Smooth muscle cell (in vitro differentiated cells): ENCODE measurements around the gene GRIA4. TPM values are rescaled to one million over a fixed set of nuclear protein-coding genes. Genes with fewer than 3 reads are reported as not detected.

Experiments
- DNase-seq: peaks from one replicate; lab custom pipeline; 2025; ENCODE audit not compliant: unreplicated experiment; lab: John Stamatoyannopoulos, UW
- H2AFZ ChIP-seq: fragments of 200-600 bp; sonication (generic); 2 replicates; pipeline ENCODE4 v1.6.0; 2016; ENCODE audit warnings: antibody characterized with exemption, low read depth, mild to moderate bottlenecking
- H3F3A ChIP-seq: fragments of 200-600 bp; sonication (generic); 2 replicates; pipeline ENCODE4 v1.6.0; 2017; ENCODE audit warnings: antibody characterized with exemption, low read depth
- H3K27ac ChIP-seq: fragments of 200-600 bp; sonication (generic); 2 replicates; pipeline ENCODE4 v1.5.1; 2016; ENCODE audit warnings: low read depth, mild to moderate bottlenecking
- H3K27me3 ChIP-seq: fragments of 200-600 bp; sonication (generic); 2 replicates; pipeline ENCODE4 v1.6.1; 2016; ENCODE audit warnings: low read depth, mild to moderate bottlenecking
- H3K36me3 ChIP-seq: fragments of 200-600 bp; sonication (generic); 2 replicates; pipeline ENCODE4 v1.5.1; 2016; ENCODE audit warnings: low read depth
- H3K4me1 ChIP-seq: fragments of 200-600 bp; sonication (generic); 2 replicates; pipeline ENCODE4 v1.5.1; 2016; ENCODE audit warnings: low read depth
- H3K4me2 ChIP-seq: fragments of 200-600 bp; sonication (generic); 2 replicates; pipeline ENCODE4 v1.6.0; 2016; ENCODE audit warnings: mild to moderate bottlenecking
- H3K4me3 ChIP-seq: fragments of 200-600 bp; sonication (generic); 2 replicates; pipeline ENCODE4 v1.5.1; 2016; ENCODE audit warnings: mild to moderate bottlenecking
- H3K79me2 ChIP-seq: fragments of 200-600 bp; sonication (generic); 2 replicates; pipeline ENCODE4 v1.6.0; 2016; ENCODE audit warnings: low read depth, mild to moderate bottlenecking
- H3K9ac ChIP-seq: fragments of 200-600 bp; sonication (generic); 2 replicates; pipeline ENCODE4 v1.6.0; 2016; ENCODE audit warnings: low read depth
- H3K9me3 ChIP-seq: fragments of 200-600 bp; sonication (generic); replicated peaks from 2 replicates; pipeline ENCODE4 v1.5.1; 2016; ENCODE audit warnings: low read depth
- H4K20me1 ChIP-seq: fragments of 200-600 bp; sonication (generic); 2 replicates; pipeline ENCODE4 v1.6.0; 2016; ENCODE audit warnings: low read depth
- CTCF ChIP-seq: fragments of 200-600 bp; sonication (generic); IDR thresholded peaks from 2 replicates; pipeline ENCODE4 v1.5.1; 2017; ENCODE audit warnings: borderline replicate concordance, mild to moderate bottlenecking, antibody characterized with exemption; ENCODE audit not compliant: insufficient read depth, poor library complexity, severe bottlenecking
- WGBS: methylation state at CpG from one replicate; pipeline ENCODE4 v1.1.7; 2016; ENCODE audit warnings: low lambda C conversion rate; 5-methylcytosine and 5-hydroxymethylcytosine counted together
- polyA plus RNA-seq: library from polyadenylated mRNA; unstranded; fragments of >200 nt; fragmentation: Nextera tagmentation; extraction: Ambion mirVana; gene quantifications from 2 replicates; pipeline ENCODE4 v1.2.1, GENCODE V29; 2016
- total RNA-seq: library from RNA; depleted of rRNA; stranded (reverse); fragments of >200 nt; gene quantifications from 2 replicates; pipeline ENCODE4 v1.2.3, GENCODE V29; 2014

The GRIA4 gene
- total and polyA plus RNA-seq, 2 experiments from 2014 or later: 3.1 TPM; not detected in 1

GRCh38 chr11:105786741-105787140 is 176.9 kb downstream of the GRIA4 start:
- peaks cover 3% of the 10 kb centered on the region for H3K4me1 ChIP-seq
- H4K20me1 ChIP-seq: no peaks in the 10 kb centered on the region
- no peak overlapping the region for H2AFZ ChIP-seq
- no peak overlapping the region for H3K9ac ChIP-seq
- no peaks in the 10 kb centered on the region for H3K79me2 ChIP-seq
- H3K4me2 ChIP-seq: no peak overlapping the region
- DNase-seq: no peak
- no peaks in the 10 kb centered on the region for H3K36me3 ChIP-seq
- no peaks in the 10 kb centered on the region for H3K27me3 ChIP-seq
- H3K9me3 ChIP-seq: no peaks in the 10 kb centered on the region
- TF ChIP-seq CTCF: no peak
- WGBS: 86% methylated on average over 2 of the region's 2 CpGs
- H3K27ac ChIP-seq: no peak overlapping the region
- no peak overlapping the region for H3K4me3 ChIP-seq
- H3F3A ChIP-seq: no peaks in the 10 kb centered on the region

DNA sequence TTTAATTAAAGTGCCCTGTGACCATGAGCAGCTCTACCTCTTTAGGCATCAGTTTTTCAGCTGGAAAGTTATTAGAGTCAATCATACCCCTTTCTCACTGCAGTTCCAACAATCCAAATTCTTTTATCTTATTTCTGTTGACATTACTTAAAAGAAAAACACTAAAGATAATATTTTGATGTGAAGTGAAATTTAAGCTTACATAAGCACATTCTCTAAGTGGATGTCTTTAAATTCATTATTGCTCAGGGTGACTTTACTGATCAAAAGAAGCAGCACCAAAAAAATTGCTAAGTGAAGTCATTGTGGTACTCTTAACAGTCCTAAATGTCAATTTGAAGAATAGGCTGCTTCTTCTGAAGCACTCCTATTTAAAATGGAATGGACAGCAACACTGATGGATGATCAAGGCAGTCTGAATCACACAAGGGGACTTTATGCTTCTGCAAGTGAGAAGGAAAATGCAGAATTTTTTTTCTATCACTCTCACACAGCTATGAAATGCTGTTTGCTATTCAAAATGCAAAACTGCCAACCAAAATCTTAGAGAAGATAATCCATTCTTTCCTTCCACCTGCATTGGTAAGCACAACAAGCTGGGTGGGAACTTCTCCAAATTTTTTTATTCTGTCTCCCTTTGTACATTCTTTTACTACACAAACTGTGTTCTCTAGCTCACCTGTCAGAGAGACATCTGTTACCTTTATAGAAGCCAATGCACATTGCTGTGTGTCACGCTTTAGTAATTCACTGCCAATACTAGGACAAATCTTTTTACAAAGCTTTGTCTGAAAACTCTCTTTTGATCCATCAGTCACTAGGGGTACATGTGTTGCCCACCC is 179.9 kb downstream of the GRIA4 start:
- Histone ChIP-seq H3K27ac (no peak overlapping the region), H3K4me3 (no peak overlapping the region), H4K20me1 (no peaks in the 10 kb centered on the region), H3K4me1 (peaks cover 3% of the 10 kb centered on the region), H3K9ac (no peak overlapping the region), H3K9me3 (no peaks in the 10 kb centered on the region), H2AFZ (no peak overlapping the region), H3K4me2 (no peak overlapping the region), H3K36me3 (no peaks in the 10 kb centered on the region), H3K79me2 (no peaks in the 10 kb centered on the region), H3F3A (no peaks in the 10 kb centered on the region), H3K27me3 (no peaks in the 10 kb centered on the region)
- DNase-seq: no peak
- no peak for TF ChIP-seq CTCF
- 92% methylated on average over 1 of the region's 1 CpG for WGBS

GRCh38 chr11:105790840-105791239 is 181.0 kb downstream of the GRIA4 start:
- Histone ChIP-seq H4K20me1 (no peaks in the 10 kb centered on the region), H3K27ac (no peak overlapping the region)
- 68% methylated on average over 3 of the region's 3 CpGs for WGBS

More at GRCh38 chr11:105790840-105791239, 181.0 kb downstream of the GRIA4 start:
- no peak for DNase-seq
- H3K9me3 ChIP-seq: no peaks in the 10 kb centered on the region
- H3K9ac ChIP-seq: no peak overlapping the region
- no peak for TF ChIP-seq CTCF
- peaks cover 3% of the 10 kb centered on the region for H3K4me1 ChIP-seq
- no peaks in the 10 kb centered on the region for H3K79me2 ChIP-seq
- no peak overlapping the region for H2AFZ ChIP-seq
- H3K36me3 ChIP-seq: no peaks in the 10 kb centered on the region
- H3F3A ChIP-seq: no peaks in the 10 kb centered on the region
- H3K27me3 ChIP-seq: no peaks in the 10 kb centered on the region
- no peak overlapping the region for H3K4me3 ChIP-seq
- no peak overlapping the region for H3K4me2 ChIP-seq
